ENCODE measurements around the gene APH1A. TPM values are rescaled to one million over a fixed set of nuclear protein-coding genes. Genes with fewer than 3 reads are reported as not detected.
A peak's percentile ranks its signal among the peaks of the same experiment; 100 is the strongest.

The APH1A gene
- total and polyA plus RNA-seq, 9 of the 15 experiments (the other 6 are each of a cell fraction or from before 2014, with no cell fraction given): 5.6 to 123 (median 77.0) TPM

- TF ChIP-seq RERE (CRISPR knock-in tag; IDR thresholded peaks at IDR 0.05; ENCODE audit: borderline replicate concordance) (peak; percentile 75; the same call in 1 of the 2 replicates), FOXP1 (CRISPR knock-in tag; IDR thresholded peaks at IDR 0.05) (no peak), CBFA2T2 (conservative IDR thresholded peaks at IDR 0.05) (no peak), ZNF583 (CRISPR knock-in tag; IDR thresholded peaks at IDR 0.05) (no peak), CHD7 (IDR thresholded peaks at IDR 0.05; ENCODE audit: low read depth, low read length) (no peak), PHB2 (IDR thresholded peaks at IDR 0.05; ENCODE audit: low read depth) (no peak), ATF2 (CRISPR knock-in tag; IDR thresholded peaks at IDR 0.05) (no peak)
Measured at GRCh38 chr1:150234566-150235293, 34.1 kb downstream of the APH1A start (continued).

Measured in K562 (cell line).